Measurements from ENCODE around the gene KCNK13.

- TF ChIP-seq GATA2 (IDR thresholded peaks at IDR 0.05; ENCODE audit: low read depth, low read length) = no peak
- no peak for TF ChIP-seq GATA3 (IDR thresholded peaks at IDR 0.05; ENCODE audit: low read depth, low read length)
Observed at GRCh38 chr14:90136904-90137303, 75.1 kb downstream of the KCNK13 start.
